ENCODE measurements around the gene TAPT1. TPM values are rescaled to one million over a fixed set of nuclear protein-coding genes. Genes with fewer than 3 reads are reported as not detected.

TAPT1 gene
- total and polyA plus RNA-seq, 2 experiments from 2014 or later = 3.6 to 9.9 TPM

DNA sequence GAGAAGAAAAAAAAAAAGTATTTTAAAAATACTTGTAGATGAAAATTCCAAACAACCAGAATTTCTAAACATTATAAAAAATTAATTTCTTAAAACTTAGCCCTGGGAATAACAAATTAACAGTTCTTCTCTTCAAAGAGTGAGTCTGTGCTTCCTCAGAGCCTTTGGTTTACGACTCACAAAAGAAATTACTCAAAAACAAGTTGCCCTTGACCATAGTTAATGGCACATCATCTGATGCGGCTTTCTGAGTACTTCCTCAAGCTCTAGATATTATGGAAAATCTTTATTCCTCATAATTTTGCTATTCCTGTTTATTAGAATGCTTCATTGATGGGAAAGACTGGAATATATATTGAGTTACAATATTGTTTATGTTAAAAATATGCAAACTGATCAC lies 23.7 kb downstream of the TAPT1 start:
- H3K4me1 Mint-ChIP-seq = peaks cover 31% of the 10 kb centered on the region
- no peak overlapping the region for H3K4me3 ChIP-seq
- no peaks in the 10 kb centered on the region for H3K9me2 ChIP-seq (ENCODE audit: insufficient read depth)
- H3K36me3 ChIP-seq (ENCODE audit: insufficient read depth) = no peaks in the 10 kb centered on the region
- H3K4me2 ChIP-seq = no peak overlapping the region
- no peaks in the 10 kb centered on the region for H3K27me3 ChIP-seq (ENCODE audit: insufficient read depth)
- no peaks in the 10 kb centered on the region for H3K36me3 Mint-ChIP-seq (ENCODE audit: low read depth)
- TF ChIP-seq EZH2 (IDR thresholded peaks at IDR 0.05; ENCODE audit: low read depth, unreplicated experiment) = no peak
- TF ChIP-seq JUNB (IDR thresholded peaks at IDR 0.05; ENCODE audit: unreplicated experiment) = no peak
- TF ChIP-seq CREB1 (CRISPR knock-in tag; IDR thresholded peaks at IDR 0.05; ENCODE audit: low read depth) = no peak
- no peak for TF ChIP-seq NANOG (IDR thresholded peaks at IDR 0.05; ENCODE audit: borderline replicate concordance)
- TF ChIP-seq EZH2phosphoT487 (IDR thresholded peaks at IDR 0.05; ENCODE audit: unreplicated experiment) = no peak
- TF ChIP-seq ZNF114 (CRISPR knock-in tag; IDR thresholded peaks at IDR 0.05) = no peak
- no peak overlapping the region for H3K27ac Mint-ChIP-seq
- peaks cover 18% of the 10 kb centered on the region for H3K4me1 ChIP-seq (ENCODE audit: insufficient read depth)
- peaks cover 2% of the 10 kb centered on the region for H3K27me3 Mint-ChIP-seq (ENCODE audit: insufficient read depth, low read depth, poor library complexity)
- H3F3A ChIP-seq (replicated peaks; ENCODE audit: low read depth) = no peaks in the 10 kb centered on the region
- H4K20me1 ChIP-seq (replicated peaks; ENCODE audit: insufficient read depth) = peaks cover 1% of the 10 kb centered on the region; the same call in 1 of the 2 replicates
- no peaks in the 10 kb centered on the region for H3K9me3 Mint-ChIP-seq
- no peak for DNase-seq (ENCODE audit: low spot score)
- H3K27ac ChIP-seq (ENCODE audit: low read depth) = no peak overlapping the region
- no peaks in the 10 kb centered on the region; the same call in 1 of the 2 replicates for H3K79me2 ChIP-seq (replicated peaks; ENCODE audit: insufficient read depth)
- no peak overlapping the region for H3K4me3 Mint-ChIP-seq
- ATAC-seq = no peak
- no peak overlapping the region for H2AFZ ChIP-seq

DNA sequence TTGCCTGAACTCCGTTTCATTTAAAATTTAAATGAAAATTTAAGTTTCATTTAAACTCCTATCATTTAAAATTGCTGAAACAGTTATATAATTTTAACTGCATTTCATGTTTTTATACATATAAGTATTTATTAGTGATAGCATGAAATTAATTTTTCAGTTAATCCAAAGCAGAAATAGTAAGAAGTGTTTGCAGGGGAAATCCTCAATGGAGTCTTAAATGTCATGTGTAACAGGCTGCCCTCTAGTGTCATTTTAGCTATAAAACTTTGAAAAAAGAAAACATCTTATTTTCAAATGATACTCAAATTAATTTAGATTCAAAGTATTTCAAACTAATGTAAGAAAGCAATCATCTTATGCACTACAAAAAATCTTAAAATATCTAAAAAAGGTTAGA lies 27.2 kb downstream of the TAPT1 start:
- Histone ChIP-seq H4K20me1 (replicated peaks; ENCODE audit: insufficient read depth) (no peaks in the 10 kb centered on the region), H3K36me3 (ENCODE audit: insufficient read depth) (no peaks in the 10 kb centered on the region), H3K4me3 (no peak overlapping the region), H3F3A (replicated peaks; ENCODE audit: low read depth) (no peaks in the 10 kb centered on the region), H3K4me2 (no peak overlapping the region), H3K4me1 (ENCODE audit: insufficient read depth) (peaks cover 12% of the 10 kb centered on the region; the same call in 1 of the 2 replicates), H2AFZ (no peak overlapping the region), H3K79me2 (replicated peaks; ENCODE audit: insufficient read depth) (no peaks in the 10 kb centered on the region), H3K27me3 (ENCODE audit: insufficient read depth) (no peaks in the 10 kb centered on the region), H3K9me2 (ENCODE audit: insufficient read depth) (no peaks in the 10 kb centered on the region), H3K27ac (ENCODE audit: low read depth) (no peak overlapping the region)
- Mint-ChIP-seq H3K4me3 (no peak overlapping the region), H3K27me3 (ENCODE audit: insufficient read depth, low read depth, poor library complexity) (no peaks in the 10 kb centered on the region), H3K36me3 (ENCODE audit: low read depth) (no peaks in the 10 kb centered on the region), H3K9me3 (no peaks in the 10 kb centered on the region), H3K27ac (no peak overlapping the region), H3K4me1 (peaks cover 25% of the 10 kb centered on the region)
- TF ChIP-seq EZH2 (IDR thresholded peaks at IDR 0.05; ENCODE audit: low read depth, unreplicated experiment) = no peak
- TF ChIP-seq, protein P1, sequence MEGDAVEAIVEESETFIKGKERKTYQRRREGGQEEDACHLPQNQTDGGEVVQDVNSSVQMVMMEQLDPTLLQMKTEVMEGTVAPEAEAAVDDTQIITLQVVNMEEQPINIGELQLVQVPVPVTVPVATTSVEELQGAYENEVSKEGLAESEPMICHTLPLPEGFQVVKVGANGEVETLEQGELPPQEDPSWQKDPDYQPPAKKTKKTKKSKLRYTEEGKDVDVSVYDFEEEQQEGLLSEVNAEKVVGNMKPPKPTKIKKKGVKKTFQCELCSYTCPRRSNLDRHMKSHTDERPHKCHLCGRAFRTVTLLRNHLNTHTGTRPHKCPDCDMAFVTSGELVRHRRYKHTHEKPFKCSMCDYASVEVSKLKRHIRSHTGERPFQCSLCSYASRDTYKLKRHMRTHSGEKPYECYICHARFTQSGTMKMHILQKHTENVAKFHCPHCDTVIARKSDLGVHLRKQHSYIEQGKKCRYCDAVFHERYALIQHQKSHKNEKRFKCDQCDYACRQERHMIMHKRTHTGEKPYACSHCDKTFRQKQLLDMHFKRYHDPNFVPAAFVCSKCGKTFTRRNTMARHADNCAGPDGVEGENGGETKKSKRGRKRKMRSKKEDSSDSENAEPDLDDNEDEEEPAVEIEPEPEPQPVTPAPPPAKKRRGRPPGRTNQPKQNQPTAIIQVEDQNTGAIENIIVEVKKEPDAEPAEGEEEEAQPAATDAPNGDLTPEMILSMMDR (conservative IDR thresholded peaks at IDR 0.05; ENCODE audit: low read depth in 2 of 2) = peak; percentile 46 to 62
- peak; percentile 49 for DNase-seq (ENCODE audit: low spot score)
- no peak for ATAC-seq

DNA sequence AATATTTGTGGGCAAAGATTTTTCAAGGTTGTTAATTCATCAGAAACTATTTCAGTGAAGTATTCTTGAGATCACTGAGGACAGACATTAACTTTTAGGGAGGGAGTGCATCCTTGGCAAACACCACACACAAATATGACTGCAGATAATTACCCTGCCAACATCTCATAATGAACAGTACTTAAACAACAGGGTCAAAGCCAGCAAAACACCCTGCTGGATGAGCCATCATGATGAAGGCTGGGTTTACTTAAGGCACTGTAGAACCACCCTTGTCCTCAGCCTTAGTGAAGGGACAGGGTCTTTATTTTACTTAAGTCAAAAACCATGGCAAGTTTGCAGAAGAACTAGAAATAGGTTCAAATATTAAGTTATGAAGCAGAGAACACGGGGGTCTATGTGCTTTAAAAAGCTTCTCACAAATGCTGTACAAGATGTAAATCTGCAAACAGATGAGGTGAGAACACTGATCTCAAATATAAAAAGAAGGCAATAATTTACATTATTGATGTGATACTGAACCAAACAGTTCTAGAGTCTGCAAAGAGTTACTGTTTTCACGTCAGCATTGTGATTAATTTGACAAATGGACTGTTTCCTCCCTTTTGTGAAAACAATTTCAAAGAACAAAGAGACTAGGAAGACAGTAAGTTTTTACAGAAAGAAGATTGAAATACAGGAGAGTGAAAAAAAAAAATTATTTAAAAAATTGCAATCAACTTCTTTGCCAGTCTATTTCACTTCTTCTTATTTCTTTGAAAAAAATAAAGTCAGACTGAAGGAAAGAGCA lies 28.2 kb downstream of the TAPT1 start:
- peak overlapping the region; percentile 48; the same call in 1 of the 2 replicates for H3K27ac Mint-ChIP-seq
- no peaks in the 10 kb centered on the region for H3K27me3 Mint-ChIP-seq (ENCODE audit: insufficient read depth, low read depth, poor library complexity)
- no peak overlapping the region for H3K27ac ChIP-seq (ENCODE audit: low read depth)
- TF ChIP-seq, protein P1 (conservative IDR thresholded peaks at IDR 0.05; ENCODE audit: low read depth in 2 of 2) = no peak
- TF ChIP-seq NANOG (IDR thresholded peaks at IDR 0.05; ENCODE audit: borderline replicate concordance) = no peak
- TF ChIP-seq ZNF331 (CRISPR knock-in tag; IDR thresholded peaks at IDR 0.05; ENCODE audit: low read depth) = no peak
- no peak for TF ChIP-seq EZH2phosphoT487 (IDR thresholded peaks at IDR 0.05; ENCODE audit: unreplicated experiment)
- TF ChIP-seq CREB1 (CRISPR knock-in tag; IDR thresholded peaks at IDR 0.05; ENCODE audit: low read depth) = no peak
- no peak for TF ChIP-seq EZH2 (IDR thresholded peaks at IDR 0.05; ENCODE audit: low read depth, unreplicated experiment)
- no peaks in the 10 kb centered on the region for H3K36me3 Mint-ChIP-seq (ENCODE audit: low read depth)
- peaks cover 12% of the 10 kb centered on the region; the same call in 1 of the 2 replicates for H3K4me1 ChIP-seq (ENCODE audit: insufficient read depth)
- H3K36me3 ChIP-seq (ENCODE audit: insufficient read depth) = no peaks in the 10 kb centered on the region
- no peaks in the 10 kb centered on the region for H3K9me2 ChIP-seq (ENCODE audit: insufficient read depth)
- no peaks in the 10 kb centered on the region for H3F3A ChIP-seq (replicated peaks; ENCODE audit: low read depth)
- no peaks in the 10 kb centered on the region for H3K27me3 ChIP-seq (ENCODE audit: insufficient read depth)
- H4K20me1 ChIP-seq (replicated peaks; ENCODE audit: insufficient read depth) = no peaks in the 10 kb centered on the region
- ATAC-seq (no peak), DNase-seq (ENCODE audit: low spot score) (no peak)
- no peak overlapping the region for H3K4me3 Mint-ChIP-seq
- no peaks in the 10 kb centered on the region for H3K79me2 ChIP-seq (replicated peaks; ENCODE audit: insufficient read depth)
- no peak overlapping the region for H2AFZ ChIP-seq
- H3K9me3 Mint-ChIP-seq = no peaks in the 10 kb centered on the region
- no peak overlapping the region for H3K4me3 ChIP-seq
- peaks cover 28% of the 10 kb centered on the region for H3K4me1 Mint-ChIP-seq
- H3K4me2 ChIP-seq = 0 out of 2 replicates have a peak overlapping the region, but pooled peaks have one; percentile 23

Measured in GM23338 (cell line).